NCI-H82 treated with DMSO at 0.1 percent for 48 hours (cell line): ENCODE data around the gene SLC9A9.

Source experiments
- DNase-seq: peaks from one replicate; lab custom pipeline; 2025; ENCODE audit not compliant: unreplicated experiment; lab: John Stamatoyannopoulos, UW

The SLC9A9 gene

GRCh38 chr3:143848704-143849103 is 436 bp upstream of the SLC9A9 start:
- DNase-seq, result peak; percentile 18

DNA sequence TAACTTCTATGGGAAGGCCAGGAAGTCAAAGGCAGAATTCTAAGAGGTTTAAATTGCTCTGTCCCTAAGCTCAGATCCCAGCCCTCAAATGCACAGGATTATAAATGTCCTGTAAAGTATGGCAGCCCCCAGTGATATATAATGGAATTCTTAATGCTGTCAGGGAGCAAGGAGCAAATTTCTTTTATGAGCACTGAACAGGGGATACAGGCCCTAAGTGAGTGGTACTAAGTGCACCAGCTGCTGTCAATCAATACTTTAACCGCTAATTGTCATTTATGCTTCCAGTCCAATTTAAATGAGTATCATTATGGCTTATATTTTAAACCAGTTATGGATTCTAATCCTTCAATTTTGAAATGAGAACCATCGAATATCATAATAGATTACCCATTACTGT is 4.7 kb downstream of the SLC9A9 start:
- peak; percentile 67 for DNase-seq

GRCh38 chr3:143840636-143841035 is 7.6 kb downstream of the SLC9A9 start:
- DNase-seq, result no peak

- DNase-seq, result no peak
Observed at GRCh38 chr3:143839980-143840379, 8.3 kb downstream of the SLC9A9 start.

- DNase-seq, result no peak
Observed at GRCh38 chr3:143837076-143837475, 11.2 kb downstream of the SLC9A9 start.

- no peak for DNase-seq
Observed at GRCh38 chr3:143835312-143835711, 13.0 kb downstream of the SLC9A9 start.

DNA sequence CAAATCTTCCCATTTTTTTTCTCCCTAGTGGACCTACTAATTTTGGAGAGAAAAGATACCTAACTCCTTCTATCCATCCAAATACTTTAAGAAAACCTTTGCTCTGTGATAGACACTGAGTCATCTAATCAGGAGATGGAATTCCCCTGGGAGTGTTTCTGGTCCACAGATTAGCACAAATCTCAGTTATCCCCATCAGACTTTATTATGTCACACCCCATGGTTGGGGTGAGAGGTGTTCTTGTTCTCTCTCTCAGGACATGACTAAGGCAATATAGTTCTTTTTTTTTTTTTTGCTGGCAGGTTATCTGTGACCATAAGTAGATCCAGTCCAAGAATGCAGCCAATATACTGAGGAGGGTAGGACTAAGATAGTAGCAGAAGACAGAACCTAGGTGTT is 15.8 kb downstream of the SLC9A9 start:
- no peak for DNase-seq

DNA sequence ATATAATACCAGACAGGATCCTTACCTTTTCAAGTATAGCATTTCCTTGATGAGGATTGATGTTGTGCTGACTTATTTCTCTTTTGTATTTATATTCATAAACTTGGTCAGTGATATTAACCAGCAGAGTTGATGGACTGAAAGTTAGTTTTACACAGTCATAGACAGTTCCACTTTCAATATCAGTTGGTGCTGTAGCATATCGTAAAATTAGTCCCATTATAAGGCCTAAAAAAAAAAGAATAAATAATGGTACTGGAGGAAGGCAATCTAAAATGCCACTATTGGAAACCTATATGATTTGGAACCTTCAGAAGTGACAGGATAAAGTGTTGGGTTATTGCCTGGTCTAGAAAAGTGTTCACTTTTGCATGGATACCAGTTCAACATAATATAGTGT is 16.3 kb downstream of the SLC9A9 start:
- no peak for DNase-seq

DNA sequence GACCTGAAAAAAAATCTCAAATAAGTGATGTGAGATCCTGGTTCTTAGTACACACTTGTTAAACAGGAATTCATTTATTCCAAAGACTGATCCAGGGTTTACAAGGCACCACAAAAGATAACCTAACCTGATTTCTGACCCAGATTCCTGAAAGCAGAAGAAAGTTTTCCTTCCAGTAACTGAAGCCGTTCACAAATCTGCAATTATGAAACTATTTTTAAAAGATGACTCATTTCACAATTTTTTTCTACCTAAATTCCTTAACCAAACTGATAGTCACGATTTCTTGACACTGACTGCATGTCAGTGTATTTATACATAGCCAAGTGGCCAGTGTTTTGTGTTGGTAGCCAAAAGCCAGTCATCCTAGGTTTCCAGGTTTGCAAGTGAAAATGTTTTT is 17.1 kb downstream of the SLC9A9 start:
- no peak for DNase-seq

GRCh38 chr3:143830786-143831185 is 17.5 kb downstream of the SLC9A9 start:
- DNase-seq, result no peak

- DNase-seq, result no peak
Observed at GRCh38 chr3:143830063-143830462, 18.2 kb downstream of the SLC9A9 start.

- DNase-seq, result no peak
Observed at GRCh38 chr3:143827425-143827824, 20.8 kb downstream of the SLC9A9 start.

DNA sequence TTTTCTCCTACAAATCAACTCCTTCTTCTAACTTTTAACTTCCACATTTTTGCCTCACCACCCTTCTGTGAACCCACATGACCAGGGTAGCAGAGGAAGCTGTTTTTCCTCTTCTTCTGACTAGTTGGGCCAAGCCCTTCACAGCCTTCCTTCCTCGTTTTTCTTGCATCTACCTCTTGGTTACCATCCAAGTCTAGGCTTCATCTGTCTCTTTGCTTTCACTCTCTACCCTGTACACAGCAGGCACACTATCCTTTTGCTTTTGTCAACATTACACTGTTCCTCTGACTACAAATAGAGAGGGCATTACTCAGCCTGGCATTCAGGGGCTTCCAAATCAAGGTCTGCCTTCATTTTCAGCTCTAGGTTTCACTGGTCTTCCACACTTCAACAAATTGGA is 22.0 kb downstream of the SLC9A9 start:
- DNase-seq, result no peak

- DNase-seq, result no peak
Observed at GRCh38 chr3:143825513-143825912, 22.8 kb downstream of the SLC9A9 start.

DNA sequence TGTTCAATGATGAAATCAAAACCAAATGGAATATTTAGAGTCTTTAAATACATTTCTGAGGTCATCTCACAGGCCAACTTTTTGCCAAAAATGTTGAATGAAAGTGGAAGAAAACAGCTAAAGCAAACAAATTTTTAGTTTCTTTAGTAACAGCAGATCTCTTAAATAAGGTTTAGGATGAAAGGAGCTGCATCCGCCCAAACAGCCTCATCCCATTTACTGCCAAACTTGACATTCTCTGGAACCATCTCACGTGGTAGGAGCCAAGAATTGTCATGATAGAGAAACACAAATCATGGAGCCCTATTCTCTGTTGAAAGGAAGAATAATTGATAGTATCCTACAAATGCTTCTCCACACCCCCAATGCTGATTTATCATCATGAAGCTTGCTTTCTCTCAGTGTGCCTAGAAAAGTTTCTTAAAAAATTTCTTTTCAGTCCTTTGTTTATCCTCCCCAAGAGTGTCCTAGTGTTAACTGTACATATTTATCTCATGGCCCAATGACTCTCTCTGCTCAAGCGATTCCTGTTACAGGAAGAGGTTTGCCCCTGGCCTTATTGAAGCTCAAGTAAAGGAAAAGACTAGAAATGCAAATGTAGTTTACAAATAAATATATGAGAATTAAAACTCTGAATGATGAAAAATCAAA is 23.4 kb downstream of the SLC9A9 start:
- no peak for DNase-seq

DNA sequence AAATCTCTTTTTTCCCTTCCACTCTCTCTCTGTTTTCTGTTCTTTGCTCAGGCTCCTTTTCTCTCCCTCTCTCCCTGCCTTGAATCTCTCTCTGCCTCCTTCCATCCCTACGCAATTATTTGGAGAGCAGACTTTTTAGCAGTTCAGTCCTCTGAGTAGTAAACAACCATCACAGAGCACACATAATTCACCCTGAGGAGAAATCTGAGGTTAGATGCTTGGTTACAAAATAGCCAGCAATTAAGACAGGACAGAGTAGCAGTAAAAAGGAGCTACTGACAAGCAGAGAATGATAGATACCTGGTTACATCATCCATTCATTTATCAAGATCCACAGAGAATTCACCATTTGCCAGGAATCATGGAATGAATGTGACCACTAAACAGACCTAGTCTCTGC is 25.5 kb downstream of the SLC9A9 start:
- no peak for DNase-seq

DNA sequence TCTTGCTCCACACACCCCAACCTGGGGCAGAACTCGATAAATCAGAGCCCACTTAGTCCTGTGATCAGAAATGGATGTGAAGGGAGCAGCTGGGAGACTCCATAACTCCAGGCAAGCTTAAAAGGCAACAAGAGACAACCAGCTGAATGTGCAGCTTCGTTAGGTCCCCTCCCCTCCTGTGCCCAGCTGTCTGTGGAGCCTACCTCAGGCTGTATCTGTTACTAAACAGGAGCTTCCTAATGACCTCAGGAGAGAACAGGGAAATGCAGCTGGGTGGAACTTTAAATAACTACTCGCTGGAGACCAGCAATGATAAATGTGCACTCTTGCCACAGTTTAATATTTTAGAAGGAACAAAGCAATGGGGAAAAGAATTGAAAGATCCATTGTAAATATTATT is 25.9 kb downstream of the SLC9A9 start:
- DNase-seq, result no peak

GRCh38 chr3:143821862-143822261 is 26.4 kb downstream of the SLC9A9 start:
- no peak for DNase-seq

DNA sequence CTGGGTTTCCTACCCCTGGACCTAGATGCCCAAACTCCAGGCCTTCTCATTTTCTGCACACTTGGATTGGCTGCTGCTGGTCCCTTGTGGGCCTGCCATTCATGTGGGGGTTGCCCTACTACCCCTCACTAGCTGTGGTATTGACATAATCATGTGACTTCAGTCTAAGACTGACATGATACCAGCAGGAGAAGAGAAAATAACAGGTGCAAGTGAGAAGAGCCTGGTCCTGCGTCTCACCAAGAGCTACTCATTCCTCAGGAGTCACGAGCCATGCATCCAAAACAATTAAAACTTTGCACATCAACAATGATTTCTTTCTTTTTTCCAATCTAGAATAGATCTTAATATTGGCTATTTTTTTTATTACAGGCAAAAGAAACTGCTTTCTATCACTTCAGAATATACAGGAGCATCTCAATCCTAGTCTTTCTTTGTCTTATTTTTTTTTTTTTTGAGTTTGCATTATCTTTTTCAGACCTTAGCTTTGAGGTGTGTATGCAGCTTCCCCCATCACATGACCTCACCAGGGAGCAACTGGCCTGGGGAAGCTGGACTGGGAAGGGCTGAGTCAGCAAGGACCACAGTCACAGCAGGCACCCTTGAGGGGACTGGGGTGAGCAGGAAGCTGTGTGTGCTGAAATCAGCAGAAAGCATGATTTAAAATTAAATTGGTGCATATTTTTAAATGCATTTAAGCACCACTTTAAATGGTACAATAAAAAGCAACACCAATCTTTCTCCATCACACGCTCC is 27.6 kb downstream of the SLC9A9 start:
- no peak for DNase-seq

GRCh38 chr3:143819890-143820289 is 28.4 kb downstream of the SLC9A9 start:
- DNase-seq, result no peak

DNA sequence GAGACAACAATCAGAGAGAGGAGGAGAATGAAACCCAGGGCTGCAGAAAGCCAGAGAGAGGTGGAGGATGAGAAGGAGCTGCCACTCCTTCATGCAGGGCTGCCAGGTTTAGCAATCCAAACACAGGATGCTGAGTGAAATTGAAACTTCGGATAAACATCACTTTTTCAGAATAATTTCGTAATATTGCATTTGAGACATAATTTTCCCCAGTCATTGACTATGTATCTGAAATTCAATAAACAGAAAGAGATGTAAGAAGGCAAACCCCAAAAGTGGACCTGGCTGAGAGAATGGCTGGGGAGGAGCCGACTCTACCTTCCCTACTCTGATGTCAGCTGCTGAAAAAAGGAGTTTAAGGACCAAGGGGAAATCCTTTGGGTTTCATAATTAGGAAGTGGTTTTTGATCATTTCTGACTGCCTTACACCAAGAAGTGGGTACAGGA is 33.8 kb downstream of the SLC9A9 start:
- DNase-seq, result no peak

GRCh38 chr3:143812481-143812880 is 35.8 kb downstream of the SLC9A9 start:
- DNase-seq, result no peak

DNA sequence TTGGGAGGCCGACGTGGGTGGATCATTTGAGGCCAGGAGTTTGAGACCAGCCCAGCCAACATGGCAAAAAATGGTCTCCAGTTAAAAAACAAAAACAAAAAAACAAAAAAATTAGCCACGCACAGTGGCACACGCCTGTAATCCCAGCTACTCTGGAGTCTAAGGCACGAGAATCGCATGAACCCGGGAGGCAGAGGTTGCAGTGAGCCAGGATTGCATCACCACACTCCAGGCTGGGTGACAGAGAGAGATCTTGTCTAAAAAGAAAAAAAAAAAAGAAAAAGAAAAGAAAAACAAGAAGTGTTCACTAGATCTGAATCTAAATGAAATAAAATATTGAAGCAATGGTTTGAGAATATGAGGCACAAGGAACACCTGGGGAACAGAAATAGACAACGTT is 36.7 kb downstream of the SLC9A9 start:
- DNase-seq, result no peak
